Progenitor cell of endocrine pancreas (in vitro differentiated cells): Measurements from ENCODE around the gene CERS6. TPM values are rescaled to one million over a fixed set of nuclear protein-coding genes. Genes with fewer than 3 reads are reported as not detected.

Experiments
- DNase-seq: peaks from one replicate; pipeline ENCODE4 v3.0.0; 2021; ENCODE audit warnings: low spot score; ENCODE audit not compliant: unreplicated experiment
- H3K27ac Mint-ChIP-seq: 2 replicates; pipeline ENCODE4 v1.8.0; 2021; ENCODE audit warnings: mild to moderate bottlenecking, moderate library complexity, mixed read lengths
- H3K27me3 Mint-ChIP-seq: 2 replicates; pipeline ENCODE4 v1.8.0; 2021; ENCODE audit warnings: mixed read lengths
- H3K36me3 Mint-ChIP-seq: 2 replicates; pipeline ENCODE4 v1.8.0; 2022; ENCODE audit warnings: mixed read lengths; ENCODE audit not compliant: insufficient read depth
- H3K4me1 Mint-ChIP-seq: 2 replicates; pipeline ENCODE4 v1.8.0; 2021; ENCODE audit warnings: low read depth, mixed read lengths
- H3K4me3 Mint-ChIP-seq: 2 replicates; pipeline ENCODE4 v1.8.0; 2021; ENCODE audit warnings: low read depth, mild to moderate bottlenecking, moderate library complexity, mixed read lengths
- H3K9me3 Mint-ChIP-seq: 2 replicates; pipeline ENCODE4 v1.8.0; 2021; ENCODE audit warnings: low read depth, mixed read lengths
- CTCF ChIP-seq: fragments of 200-600 bp; sonication (generic); IDR thresholded peaks from one replicate; pipeline ENCODE4 v1.5.0; 2021; ENCODE audit warnings: antibody characterized with exemption, mild to moderate bottlenecking; ENCODE audit not compliant: unreplicated experiment
- total RNA-seq: library from RNA; stranded (reverse); gene quantifications from 2 replicates; pipeline ENCODE4 v1.2.1, GENCODE V29; 2021

Gene CERS6
- total RNA-seq, 1 donor from 2014 or later: 32.5 TPM

GRCh38 chr2:168749297-168749696 is 293.2 kb downstream of the CERS6 start:
- Mint-ChIP-seq H3K4me1 (peaks cover 22% of the 10 kb centered on the region), H3K27me3 (no peaks in the 10 kb centered on the region), H3K4me3 (no peak overlapping the region), H3K9me3 (no peaks in the 10 kb centered on the region), H3K36me3 (peaks cover 4% of the 10 kb centered on the region), H3K27ac (peak overlapping the region; percentile 65)
- no peak for TF ChIP-seq CTCF
- DNase-seq: no peak

- Mint-ChIP-seq H3K4me3 (no peak overlapping the region), H3K27ac (no peak overlapping the region), H3K36me3 (peaks cover 2% of the 10 kb centered on the region), H3K4me1 (peaks cover 16% of the 10 kb centered on the region), H3K9me3 (no peaks in the 10 kb centered on the region), H3K27me3 (no peaks in the 10 kb centered on the region)
- no peak for DNase-seq
- no peak for TF ChIP-seq CTCF
These were observed 295.1 kb downstream of the CERS6 start for GRCh38 chr2:168751104-168751740.

- Mint-ChIP-seq H3K4me3 (no peak overlapping the region), H3K27ac (no peak overlapping the region)
These were observed 296.3 kb downstream of the CERS6 start for GRCh38 chr2:168752361-168752760.

GRCh38 chr2:168753765-168754329 is 297.8 kb downstream of the CERS6 start:
- Mint-ChIP-seq H3K4me1 (peaks cover 12% of the 10 kb centered on the region), H3K9me3 (no peaks in the 10 kb centered on the region), H3K4me3 (no peak overlapping the region), H3K27ac (peak overlapping the region; percentile 1), H3K27me3 (no peaks in the 10 kb centered on the region), H3K36me3 (peaks cover 2% of the 10 kb centered on the region)
- no peak for DNase-seq
- no peak for TF ChIP-seq CTCF

More at GRCh38 chr2:168752361-168752760, 296.3 kb downstream of the CERS6 start:
- H3K9me3 Mint-ChIP-seq: no peaks in the 10 kb centered on the region
- no peak for DNase-seq
- peaks cover 16% of the 10 kb centered on the region for H3K4me1 Mint-ChIP-seq
- no peaks in the 10 kb centered on the region for H3K27me3 Mint-ChIP-seq
- peaks cover 2% of the 10 kb centered on the region for H3K36me3 Mint-ChIP-seq
- TF ChIP-seq CTCF: no peak

GRCh38 chr2:168757223-168757622 is 301.2 kb downstream of the CERS6 start:
- TF ChIP-seq CTCF: no peak
- H3K9me3 Mint-ChIP-seq: no peaks in the 10 kb centered on the region
- no peaks in the 10 kb centered on the region for H3K4me1 Mint-ChIP-seq
- no peaks in the 10 kb centered on the region for H3K27me3 Mint-ChIP-seq
- peaks cover 5% of the 10 kb centered on the region for H3K36me3 Mint-ChIP-seq
- H3K4me3 Mint-ChIP-seq: no peak overlapping the region
- no peak for DNase-seq
- H3K27ac Mint-ChIP-seq: peak overlapping the region; percentile 6
